Liver (tissue), 9 donors: ENCODE data around the gene NHERF2. TPM values are rescaled to one million over a fixed set of nuclear protein-coding genes. Genes with fewer than 3 reads are reported as not detected.

Experiments used
- DNase-seq: peaks from one replicate; pipeline ENCODE4 v3.0.0-alpha.2; 2017; ENCODE audit warnings: low spot score
- H3K27ac ChIP-seq, 2 donors: one replicate each; pipeline ENCODE4 v1.7.0; 2013; ENCODE audit warnings: inconsistent platforms in 2 of 2, low read length in 2 of 2, control low read depth in 1 of 2, low read depth in 1 of 2, mild to moderate bottlenecking in 1 of 2
- H3K27me3 ChIP-seq, 4 donors: one replicate each; pipeline versions ENCODE4 v1.6.1 to v1.7.0; 2013; ENCODE audit warnings: low read length in 3 of 4, inconsistent platforms in 1 of 4, mild to moderate bottlenecking in 1 of 4, moderate library complexity in 1 of 4; ENCODE audit not compliant: control insufficient read depth in 4 of 4, insufficient read depth in 4 of 4
- H3K36me3 ChIP-seq, 4 donors: one replicate each; pipeline versions ENCODE4 v1.6.1 to v1.7.0; 2013; ENCODE audit warnings: low read length in 3 of 4, mild to moderate bottlenecking in 3 of 4, low read depth in 1 of 4, moderate library complexity in 1 of 4; ENCODE audit not compliant: control insufficient read depth in 4 of 4, insufficient read depth in 3 of 4
- H3K4me1 ChIP-seq, 4 donors: one replicate each; pipeline versions ENCODE4 v1.6.1 to v1.7.0; 2013; ENCODE audit warnings: low read length in 3 of 4, mild to moderate bottlenecking in 3 of 4, moderate library complexity in 1 of 4; ENCODE audit not compliant: control insufficient read depth in 4 of 4, insufficient read depth in 4 of 4
- H3K4me3 ChIP-seq, 3 donors: one replicate each; pipeline versions ENCODE4 v1.6.1 to v1.7.0; 2013; ENCODE audit warnings: low read length in 3 of 3, control low read depth in 1 of 3, low read depth in 1 of 3, mild to moderate bottlenecking in 1 of 3
- H3K9ac ChIP-seq, 2 donors: one replicate each; pipeline ENCODE4 v1.7.0; 2013; ENCODE audit warnings: low read length in 2 of 2, mild to moderate bottlenecking in 2 of 2, moderate library complexity in 2 of 2, control low read depth in 1 of 2, low read depth in 1 of 2
- H3K9me3 ChIP-seq, 4 donors: one replicate each; pipeline versions ENCODE4 v1.6.1 to v1.7.0; 2013; ENCODE audit warnings: low read length in 3 of 4; ENCODE audit not compliant: control insufficient read depth in 4 of 4
- ATF3 ChIP-seq: IDR thresholded peaks from 2 replicates; pipeline ENCODE4 v1.6.1; 2016; ENCODE audit warnings: antibody characterized with exemption
- CTCF ChIP-seq: fragments of 150-350 bp; IDR thresholded peaks from 2 replicates; pipeline ENCODE4 v1.5.1; 2017; ENCODE audit warnings: improper control_type of control experiment, low read depth, low read length; ENCODE audit not compliant: missing input control
- EGR1 ChIP-seq, 2 donors: IDR thresholded peaks; 2 replicates each; pipeline ENCODE4 v1.6.1; 2016 to 2018; ENCODE audit warnings: antibody characterized with exemption in 2 of 2, low read depth in 2 of 2
- FOXA1 ChIP-seq: IDR thresholded peaks from 2 replicates; pipeline ENCODE4 v1.6.1; 2016; ENCODE audit warnings: antibody characterized with exemption
- FOXA2 ChIP-seq: IDR thresholded peaks from 2 replicates; pipeline ENCODE4 v1.6.1; 2016; ENCODE audit warnings: antibody characterized with exemption
- GABPA ChIP-seq, 2 donors: IDR thresholded peaks in 1 of 2; conservative IDR thresholded peaks in 1 of 2; 2 replicates each; pipeline ENCODE4 v1.6.1; 2016; ENCODE audit warnings: antibody characterized with exemption in 2 of 2, mild to moderate bottlenecking in 1 of 2, moderate library complexity in 1 of 2
- HNF4A ChIP-seq, 2 donors: conservative IDR thresholded peaks; 2 replicates each; pipeline ENCODE4 v1.6.1; 2016; ENCODE audit warnings: antibody characterized with exemption in 2 of 2, mild to moderate bottlenecking in 2 of 2
- HNF4G ChIP-seq: IDR thresholded peaks from 2 replicates; pipeline ENCODE4 v1.6.1; 2016; ENCODE audit warnings: antibody characterized with exemption
- JUND ChIP-seq, 2 donors: IDR thresholded peaks; 2 replicates each; pipeline ENCODE4 v1.6.1; 2016; ENCODE audit warnings: antibody characterized with exemption in 2 of 2
- MAX ChIP-seq: IDR thresholded peaks from 2 replicates; pipeline ENCODE4 v1.6.1; 2016; ENCODE audit warnings: antibody characterized with exemption
- NR2F2 ChIP-seq: IDR thresholded peaks from 2 replicates; pipeline ENCODE4 v1.6.1; 2016; ENCODE audit warnings: antibody characterized with exemption
- RAD21 ChIP-seq, 2 donors: IDR thresholded peaks; 2 replicates each; pipeline ENCODE4 v1.6.1; 2016; ENCODE audit warnings: antibody characterized with exemption in 2 of 2, mild to moderate bottlenecking in 2 of 2
- REST ChIP-seq: IDR thresholded peaks from 2 replicates; pipeline ENCODE4 v1.6.1; 2016; ENCODE audit warnings: antibody characterized with exemption, mild to moderate bottlenecking
- RXRA ChIP-seq, 2 donors: IDR thresholded peaks; 2 replicates each; pipeline ENCODE4 v1.6.1; 2017 to 2018; ENCODE audit warnings: antibody characterized with exemption in 2 of 2, mild to moderate bottlenecking in 1 of 2
- SP1 ChIP-seq: IDR thresholded peaks from 2 replicates; pipeline ENCODE4 v1.6.1; 2018; ENCODE audit warnings: antibody characterized with exemption, mild to moderate bottlenecking
- TAF1 ChIP-seq: conservative IDR thresholded peaks from 2 replicates; pipeline ENCODE4 v1.6.1; 2016; ENCODE audit warnings: antibody characterized with exemption, mild to moderate bottlenecking
- YY1 ChIP-seq: IDR thresholded peaks from 2 replicates; pipeline ENCODE4 v1.6.1; 2016; ENCODE audit warnings: antibody characterized with exemption, mild to moderate bottlenecking
- ZBTB33 ChIP-seq: IDR thresholded peaks from 2 replicates; pipeline ENCODE4 v1.6.1; 2016; ENCODE audit warnings: antibody characterized with exemption
- WGBS: extraction: QIAGEN DNeasy Blood & Tissue Kit; methylation state at CpG from one replicate; pipeline ENCODE4 v1.1.7; 2013; 5-methylcytosine and 5-hydroxymethylcytosine counted together
- polyA plus RNA-seq, 2 donors: library from polyadenylated mRNA; stranded (reverse) in 1 of 2; unstranded in 1 of 2; fragments of 200-250 nt in 1 of 2; fragments of >200 nt in 1 of 2; fragmentation: Nextera tagmentation in 1 of 2; extraction: Ambion mirVana in 1 of 2; gene quantifications; one replicate each; pipeline versions ENCODE4 v1.2.1 to v1.2.3, GENCODE V29; 2013 to 2015
- total RNA-seq, 2 donors: library from RNA; depleted of rRNA; stranded (reverse); fragments of >200 nt; gene quantifications; one replicate each; pipeline ENCODE4 v1.2.3, GENCODE V29; 2014
- donor health status: healthy.
- donor health status: healthy.
- donor health status: healthy.
- donor health status: healthy.
- donor health status: healthy.

Gene NHERF2
- total and polyA plus RNA-seq, 4 donors, result 36.6 to 205 (median 74.1) TPM

- Histone ChIP-seq H3K36me3 (peaks cover 14 to 41% (median 16%) of the 10 kb centered on the region in 4 donors), H3K4me1 (peaks cover 2 to 20% (median 5%) of the 10 kb centered on the region in 4 donors), H3K27me3 (no peaks in the 10 kb centered on the region), H3K9me3 (no peaks in the 10 kb centered on the region), H3K4me3 (no peak overlapping the region), H3K9ac (no peak overlapping the region), H3K27ac (no peak overlapping the region)
- DNase-seq, result no peak
- TF ChIP-seq HNF4G (no peak), REST (no peak), TAF1 (no peak), SP1 (no peak), RAD21 (IDR thresholded peaks at IDR 0.05) (no peak), EGR1 (IDR thresholded peaks at IDR 0.05; ENCODE audit: low read depth in 2 of 2) (no peak), NR2F2 (no peak), GABPA (IDR thresholded peaks at IDR 0.05 in 1 of 2, conservative IDR thresholded peaks at IDR 0.05 in 1 of 2) (no peak), YY1 (no peak), FOXA1 (no peak), MAX (no peak), HNF4A (conservative IDR thresholded peaks at IDR 0.05) (no peak), CTCF (no peak), ATF3 (no peak), RXRA (IDR thresholded peaks at IDR 0.05) (no peak), JUND (IDR thresholded peaks at IDR 0.05) (no peak), ZBTB33 (no peak), FOXA2 (no peak)
- WGBS, result 95% methylated on average over 18 of the region's 18 CpGs
Observed at GRCh38 chr16:1977875-1978268, 48.8 kb upstream of the NHERF2 start.
